Measurements from ENCODE around the gene MIDN.

The MIDN gene

DNA sequence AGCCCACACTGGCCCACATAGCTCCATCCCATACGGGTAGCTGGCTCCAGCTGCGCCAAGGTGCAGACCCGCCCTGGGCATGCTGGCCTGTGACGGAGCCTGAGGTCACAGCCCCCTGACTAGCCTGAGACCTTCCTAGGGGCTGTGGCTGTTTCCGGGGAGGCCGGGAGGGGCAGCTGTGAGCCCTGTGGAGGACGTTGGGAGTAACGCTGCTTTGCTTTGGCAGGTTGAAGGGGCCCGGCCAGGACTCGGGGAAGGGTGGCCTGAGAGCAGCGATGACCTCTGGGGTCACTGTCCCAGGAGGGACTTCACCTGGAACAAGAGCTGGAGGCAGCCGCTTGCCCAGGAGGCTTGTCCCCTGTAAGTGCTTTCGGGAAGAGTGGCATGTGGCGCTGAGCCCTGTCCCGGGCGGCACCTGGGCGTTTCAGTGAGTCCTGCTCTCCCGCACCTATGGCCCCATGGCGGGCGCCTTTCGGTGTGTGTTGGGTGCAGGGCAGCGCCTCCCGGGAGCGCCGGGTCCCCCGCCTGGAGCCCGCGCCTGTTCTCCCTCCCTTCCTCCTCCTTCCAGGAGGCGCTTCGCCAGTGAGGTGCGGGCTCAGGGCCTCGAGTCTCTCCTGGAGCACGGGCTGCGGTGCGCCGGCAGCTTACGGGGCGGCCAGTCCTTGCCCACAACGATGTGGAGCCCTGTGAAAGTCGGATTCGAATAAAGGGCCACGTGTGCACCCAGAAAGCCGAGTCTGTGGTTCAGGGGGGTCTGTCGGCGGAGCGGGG lies 25.9 kb downstream of the MIDN start:
- no peak for DNase-seq (ENCODE audit: extremely low read depth, low read depth)
- TF ChIP-seq, protein P1, sequence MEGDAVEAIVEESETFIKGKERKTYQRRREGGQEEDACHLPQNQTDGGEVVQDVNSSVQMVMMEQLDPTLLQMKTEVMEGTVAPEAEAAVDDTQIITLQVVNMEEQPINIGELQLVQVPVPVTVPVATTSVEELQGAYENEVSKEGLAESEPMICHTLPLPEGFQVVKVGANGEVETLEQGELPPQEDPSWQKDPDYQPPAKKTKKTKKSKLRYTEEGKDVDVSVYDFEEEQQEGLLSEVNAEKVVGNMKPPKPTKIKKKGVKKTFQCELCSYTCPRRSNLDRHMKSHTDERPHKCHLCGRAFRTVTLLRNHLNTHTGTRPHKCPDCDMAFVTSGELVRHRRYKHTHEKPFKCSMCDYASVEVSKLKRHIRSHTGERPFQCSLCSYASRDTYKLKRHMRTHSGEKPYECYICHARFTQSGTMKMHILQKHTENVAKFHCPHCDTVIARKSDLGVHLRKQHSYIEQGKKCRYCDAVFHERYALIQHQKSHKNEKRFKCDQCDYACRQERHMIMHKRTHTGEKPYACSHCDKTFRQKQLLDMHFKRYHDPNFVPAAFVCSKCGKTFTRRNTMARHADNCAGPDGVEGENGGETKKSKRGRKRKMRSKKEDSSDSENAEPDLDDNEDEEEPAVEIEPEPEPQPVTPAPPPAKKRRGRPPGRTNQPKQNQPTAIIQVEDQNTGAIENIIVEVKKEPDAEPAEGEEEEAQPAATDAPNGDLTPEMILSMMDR (IDR thresholded peaks at IDR 0.05; ENCODE audit: low read depth, low read length) = no peak

- no peak for DNase-seq (ENCODE audit: extremely low read depth, low read depth)
- TF ChIP-seq, protein P1 (IDR thresholded peaks at IDR 0.05; ENCODE audit: low read depth, low read length) = no peak
Measured at GRCh38 chr19:1274852-1275259, 26.5 kb downstream of the MIDN start.

GRCh38 chr19:1275260-1275975 lies 27.0 kb downstream of the MIDN start, which contains the start of gene FAM174C:
Gene FAM174C, plus strand, starts transcription at chr19:1275530. Its CDS starts 20 bp downstream, at chr19:1275550.
- DNase-seq (ENCODE audit: extremely low read depth, low read depth) = peak; percentile 86
- TF ChIP-seq, protein P1 (IDR thresholded peaks at IDR 0.05; ENCODE audit: low read depth, low read length) = no peak

DNA sequence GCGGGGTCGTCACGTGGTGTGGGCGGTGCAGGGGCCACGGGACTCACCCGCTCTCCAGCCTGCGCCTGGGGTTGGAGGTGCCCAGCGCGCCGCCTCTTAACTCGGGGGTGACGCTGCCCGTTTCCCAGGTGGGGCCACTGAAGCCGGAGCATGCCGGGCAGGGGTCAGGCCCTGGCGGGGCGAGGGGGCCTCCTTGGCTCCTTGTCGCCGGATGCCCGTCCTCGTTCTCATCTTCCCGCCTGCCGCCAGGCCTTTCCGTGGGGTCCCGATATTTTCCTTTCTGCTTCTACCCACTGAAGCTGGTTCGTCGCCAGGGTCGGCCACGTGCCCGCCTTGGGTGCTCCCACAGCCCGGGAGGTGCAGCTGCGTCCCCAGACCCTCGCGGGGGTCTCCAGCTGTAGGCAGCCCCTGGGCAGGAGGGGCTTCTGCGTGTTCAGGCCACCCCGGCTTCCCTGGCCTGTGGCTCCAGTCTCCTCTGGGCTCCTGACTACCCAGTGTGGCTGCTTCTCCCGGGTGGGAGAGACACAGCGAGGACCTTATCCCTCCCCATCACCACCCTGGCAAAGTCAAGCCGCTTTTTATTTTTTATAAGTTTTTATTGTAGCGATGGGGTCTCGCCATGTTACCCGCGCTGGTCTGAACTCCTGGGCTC lies 27.7 kb downstream of the MIDN start:
- TF ChIP-seq, protein P1 (IDR thresholded peaks at IDR 0.05; ENCODE audit: low read depth, low read length) = no peak
- no peak for DNase-seq (ENCODE audit: extremely low read depth, low read depth)

GRCh38 chr19:1276628-1277022 lies 28.2 kb downstream of the MIDN start:
- TF ChIP-seq, protein P1 (IDR thresholded peaks at IDR 0.05; ENCODE audit: low read depth, low read length) = no peak
- no peak for DNase-seq (ENCODE audit: extremely low read depth, low read depth)

- no peak for DNase-seq (ENCODE audit: extremely low read depth, low read depth)
- TF ChIP-seq, protein P1 (IDR thresholded peaks at IDR 0.05; ENCODE audit: low read depth, low read length) = no peak
Measured at GRCh38 chr19:1277061-1277460, 28.7 kb downstream of the MIDN start.

DNA sequence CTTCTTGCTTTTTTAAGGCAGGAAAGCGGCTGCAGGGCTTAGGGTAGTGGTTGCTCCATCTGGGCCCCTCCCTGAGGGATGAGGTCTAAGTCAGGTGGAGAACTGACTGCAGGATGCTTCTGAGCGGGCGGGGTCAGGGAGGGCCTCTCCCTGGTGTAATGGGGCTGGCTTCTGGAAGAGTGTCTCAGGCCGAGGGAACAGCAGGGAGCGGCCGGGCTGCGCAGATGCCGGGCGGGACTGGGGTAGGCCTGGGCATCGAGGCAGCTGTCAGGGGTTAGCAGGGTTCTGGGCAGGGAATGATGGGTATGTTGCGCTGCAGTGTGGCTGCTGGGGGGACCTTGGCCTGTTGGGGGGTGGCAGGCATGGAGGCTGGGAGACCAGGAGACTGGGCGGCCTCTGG lies 29.7 kb downstream of the MIDN start:
- TF ChIP-seq, protein P1 (IDR thresholded peaks at IDR 0.05; ENCODE audit: low read depth, low read length) = no peak
- no peak for DNase-seq (ENCODE audit: extremely low read depth, low read depth)

All from AG09319 (cell line).